ENCODE measurements around the gene MIA3. TPM values are rescaled to one million over a fixed set of nuclear protein-coding genes. Genes with fewer than 3 reads are reported as not detected.

The MIA3 gene
- total RNA-seq, 1 experiment from 2014 or later = 56.3 TPM

DNA sequence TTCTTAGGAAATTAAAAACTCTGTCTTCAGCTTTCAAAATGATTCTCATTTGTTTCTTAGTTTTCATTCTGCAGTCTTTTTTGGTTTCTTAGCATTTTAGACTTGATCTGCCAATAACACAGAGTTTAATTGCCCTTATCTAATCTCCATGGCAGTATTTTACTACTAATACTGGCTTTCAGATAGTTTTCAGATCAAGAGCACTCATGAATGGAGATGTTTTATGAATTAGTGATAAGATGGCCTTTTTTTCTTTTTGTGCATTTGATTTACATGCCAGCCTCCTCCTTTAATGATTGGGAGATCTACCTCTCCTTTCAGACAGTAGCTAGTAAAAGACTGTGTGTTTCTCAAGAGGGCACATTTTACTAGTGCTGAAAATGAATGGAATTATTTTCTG is 5.6 kb downstream of the MIA3 start:
- Histone ChIP-seq H3K4me1 (ENCODE audit: insufficient read depth, low read length, poor library complexity, severe bottlenecking) (peaks cover 7% of the 10 kb centered on the region), H3K27ac (ENCODE audit: low read depth, low read length, poor library complexity, severe bottlenecking) (no peak overlapping the region), H3K4me3 (ENCODE audit: low read depth, low read length, poor library complexity, severe bottlenecking) (no peak overlapping the region), H3K9me3 (ENCODE audit: low read depth, low read length, poor library complexity, severe bottlenecking) (no peaks in the 10 kb centered on the region), H3K27me3 (replicated peaks; ENCODE audit: insufficient read depth, low read depth, low read length, poor library complexity) (no peaks in the 10 kb centered on the region), H3K36me3 (ENCODE audit: insufficient read depth, low read length, poor library complexity, severe bottlenecking) (peaks cover 52% of the 10 kb centered on the region)
- intact Hi-C loops (cut with micrococcal nuclease; ENCODE audit: unreplicated experiment) = no loop called here
- POLR2A ChIA-PET (ENCODE audit: low non-redundant PET) = no interaction called here
- CTCF ChIA-PET = no interaction called here
- no peak for DNase-seq (ENCODE audit: low spot score)
- TF ChIP-seq, protein P1, sequence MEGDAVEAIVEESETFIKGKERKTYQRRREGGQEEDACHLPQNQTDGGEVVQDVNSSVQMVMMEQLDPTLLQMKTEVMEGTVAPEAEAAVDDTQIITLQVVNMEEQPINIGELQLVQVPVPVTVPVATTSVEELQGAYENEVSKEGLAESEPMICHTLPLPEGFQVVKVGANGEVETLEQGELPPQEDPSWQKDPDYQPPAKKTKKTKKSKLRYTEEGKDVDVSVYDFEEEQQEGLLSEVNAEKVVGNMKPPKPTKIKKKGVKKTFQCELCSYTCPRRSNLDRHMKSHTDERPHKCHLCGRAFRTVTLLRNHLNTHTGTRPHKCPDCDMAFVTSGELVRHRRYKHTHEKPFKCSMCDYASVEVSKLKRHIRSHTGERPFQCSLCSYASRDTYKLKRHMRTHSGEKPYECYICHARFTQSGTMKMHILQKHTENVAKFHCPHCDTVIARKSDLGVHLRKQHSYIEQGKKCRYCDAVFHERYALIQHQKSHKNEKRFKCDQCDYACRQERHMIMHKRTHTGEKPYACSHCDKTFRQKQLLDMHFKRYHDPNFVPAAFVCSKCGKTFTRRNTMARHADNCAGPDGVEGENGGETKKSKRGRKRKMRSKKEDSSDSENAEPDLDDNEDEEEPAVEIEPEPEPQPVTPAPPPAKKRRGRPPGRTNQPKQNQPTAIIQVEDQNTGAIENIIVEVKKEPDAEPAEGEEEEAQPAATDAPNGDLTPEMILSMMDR (conservative IDR thresholded peaks at IDR 0.05; ENCODE audit: low read depth, low read length) = no peak
- TF ChIP-seq EZH2 (IDR thresholded peaks at IDR 0.05; ENCODE audit: borderline replicate concordance, low read depth, low read length, poor library complexity, severe bottlenecking) = no peak
- no TSS peak for BruUV-seq (replicated peaks)

- ChIA-PET CTCF (no interaction called here), POLR2A (ENCODE audit: low non-redundant PET) (no interaction called here)
- TF ChIP-seq EZH2 (IDR thresholded peaks at IDR 0.05; ENCODE audit: borderline replicate concordance, low read depth, low read length, poor library complexity, severe bottlenecking) = no peak
- TF ChIP-seq, protein P1 (conservative IDR thresholded peaks at IDR 0.05; ENCODE audit: low read depth, low read length) = no peak
- Histone ChIP-seq H3K36me3 (ENCODE audit: insufficient read depth, low read length, poor library complexity, severe bottlenecking) (peaks cover 58% of the 10 kb centered on the region), H3K27ac (ENCODE audit: low read depth, low read length, poor library complexity, severe bottlenecking) (no peak overlapping the region), H3K9me3 (ENCODE audit: low read depth, low read length, poor library complexity, severe bottlenecking) (no peaks in the 10 kb centered on the region), H3K4me1 (ENCODE audit: insufficient read depth, low read length, poor library complexity, severe bottlenecking) (peaks cover 2% of the 10 kb centered on the region), H3K27me3 (replicated peaks; ENCODE audit: insufficient read depth, low read depth, low read length, poor library complexity) (no peaks in the 10 kb centered on the region), H3K4me3 (ENCODE audit: low read depth, low read length, poor library complexity, severe bottlenecking) (no peak overlapping the region)
- intact Hi-C loops (cut with micrococcal nuclease; ENCODE audit: unreplicated experiment) = no loop called here
- DNase-seq (ENCODE audit: low spot score) = no peak
- BruUV-seq (replicated peaks) = no TSS peak
Measured at GRCh38 chr1:222624214-222624613, 6.3 kb downstream of the MIA3 start.

GRCh38 chr1:222627232-222627631 is 9.3 kb downstream of the MIA3 start:
- DNase-seq (ENCODE audit: low spot score) = no peak
- no TSS peak for BruUV-seq (replicated peaks)
- Histone ChIP-seq H3K4me3 (ENCODE audit: low read depth, low read length, poor library complexity, severe bottlenecking) (no peak overlapping the region), H3K9me3 (ENCODE audit: low read depth, low read length, poor library complexity, severe bottlenecking) (no peaks in the 10 kb centered on the region), H3K27me3 (replicated peaks; ENCODE audit: insufficient read depth, low read depth, low read length, poor library complexity) (no peaks in the 10 kb centered on the region), H3K27ac (ENCODE audit: low read depth, low read length, poor library complexity, severe bottlenecking) (no peak overlapping the region), H3K4me1 (ENCODE audit: insufficient read depth, low read length, poor library complexity, severe bottlenecking) (no peaks in the 10 kb centered on the region), H3K36me3 (ENCODE audit: insufficient read depth, low read length, poor library complexity, severe bottlenecking) (peaks cover 61% of the 10 kb centered on the region)
- TF ChIP-seq, protein P1 (conservative IDR thresholded peaks at IDR 0.05; ENCODE audit: low read depth, low read length) = no peak
- no peak for TF ChIP-seq EZH2 (IDR thresholded peaks at IDR 0.05; ENCODE audit: borderline replicate concordance, low read depth, low read length, poor library complexity, severe bottlenecking)
- ChIA-PET POLR2A (ENCODE audit: low non-redundant PET) (no interaction called here), CTCF (no interaction called here)
- intact Hi-C loops (cut with micrococcal nuclease; ENCODE audit: unreplicated experiment) = no loop called here
